ENCODE measurements around the gene MEGF8. TPM values are rescaled to one million over a fixed set of nuclear protein-coding genes. Genes with fewer than 3 reads are reported as not detected.
"Not testable (repeated sequence)": the region's sequence is repeated elsewhere in the genome, so short reads cannot be mapped to it uniquely, and the experiment has no call there.

MEGF8 gene
- total RNA-seq, 1 donor from 2014 or later = 30.2 TPM

GRCh38 chr19:42335374-42335936, 10.0 kb downstream of the MEGF8 start:
- no peak overlapping the region for H3K4me3 ChIP-seq (ENCODE audit: low read depth, low read length)
- no peak for DNase-seq (ENCODE audit: low read depth)
- no peak for TF ChIP-seq CTCF (conservative IDR thresholded peaks at IDR 0.05; ENCODE audit: low read depth, low read length)

GRCh38 chr19:42335971-42336370, 10.5 kb downstream of the MEGF8 start:
- H3K4me3 ChIP-seq (ENCODE audit: low read depth, low read length) = no peak overlapping the region
- no peak for TF ChIP-seq CTCF (conservative IDR thresholded peaks at IDR 0.05; ENCODE audit: low read depth, low read length)
- no peak for DNase-seq (ENCODE audit: low read depth)

DNA sequence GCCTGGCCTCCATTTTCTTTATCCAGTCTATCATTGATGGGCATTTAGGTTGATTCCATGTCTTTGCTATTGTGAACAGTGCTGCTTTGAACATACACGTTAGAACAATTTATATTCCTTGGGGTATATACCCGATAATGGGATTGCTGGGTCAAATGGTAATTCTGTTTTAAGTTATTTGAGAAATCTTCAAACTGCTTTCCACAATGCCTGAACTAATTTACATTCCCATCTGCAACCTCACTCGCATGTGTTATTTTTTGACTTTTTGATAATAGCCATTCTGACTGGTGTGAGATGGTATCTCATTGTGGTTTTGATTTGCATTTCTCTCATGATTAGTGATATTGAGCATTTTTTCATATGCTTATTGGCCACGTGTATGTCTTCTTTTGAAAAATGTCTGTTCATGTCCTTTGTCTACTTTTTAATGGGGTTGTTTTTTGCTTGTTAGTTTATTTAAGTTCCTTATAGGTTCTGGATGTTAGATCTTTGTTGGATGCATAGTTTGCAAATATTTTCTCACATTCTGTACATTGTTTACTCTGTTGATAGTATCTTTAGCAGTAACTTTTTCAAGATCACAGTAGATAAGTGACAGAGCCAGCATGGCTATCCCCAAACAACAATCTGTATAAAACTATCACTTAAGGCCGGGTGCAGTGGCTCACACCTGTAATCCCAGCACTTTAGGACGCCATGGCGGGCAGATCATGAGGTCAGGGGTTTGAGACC, 13.9 kb downstream of the MEGF8 start:
- not testable (repeated sequence) for H3K4me3 ChIP-seq (ENCODE audit: low read depth, low read length); DNase-seq (ENCODE audit: low read depth)

DNA sequence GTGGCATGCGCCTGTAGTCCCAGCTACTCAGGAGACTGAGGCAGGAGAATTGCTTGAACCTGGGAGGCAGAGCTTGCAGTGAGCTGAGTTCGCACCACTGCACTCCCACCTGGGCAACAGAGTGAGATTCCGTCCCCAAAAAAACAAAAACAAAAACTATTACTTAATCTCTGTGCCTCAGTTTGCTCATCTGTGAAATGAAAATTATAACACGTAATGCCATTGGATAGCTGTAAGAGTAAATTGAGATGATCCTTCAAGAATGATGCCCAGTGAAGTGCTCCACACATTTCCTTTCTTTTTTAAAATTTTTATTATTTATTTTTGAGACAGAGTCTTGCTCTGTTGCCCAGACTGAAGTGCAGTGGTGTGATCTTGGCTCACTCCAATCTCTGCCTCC, 14.5 kb downstream of the MEGF8 start:
- H3K4me3 ChIP-seq (ENCODE audit: low read depth, low read length); DNase-seq (ENCODE audit: low read depth): not testable (repeated sequence)

DNA sequence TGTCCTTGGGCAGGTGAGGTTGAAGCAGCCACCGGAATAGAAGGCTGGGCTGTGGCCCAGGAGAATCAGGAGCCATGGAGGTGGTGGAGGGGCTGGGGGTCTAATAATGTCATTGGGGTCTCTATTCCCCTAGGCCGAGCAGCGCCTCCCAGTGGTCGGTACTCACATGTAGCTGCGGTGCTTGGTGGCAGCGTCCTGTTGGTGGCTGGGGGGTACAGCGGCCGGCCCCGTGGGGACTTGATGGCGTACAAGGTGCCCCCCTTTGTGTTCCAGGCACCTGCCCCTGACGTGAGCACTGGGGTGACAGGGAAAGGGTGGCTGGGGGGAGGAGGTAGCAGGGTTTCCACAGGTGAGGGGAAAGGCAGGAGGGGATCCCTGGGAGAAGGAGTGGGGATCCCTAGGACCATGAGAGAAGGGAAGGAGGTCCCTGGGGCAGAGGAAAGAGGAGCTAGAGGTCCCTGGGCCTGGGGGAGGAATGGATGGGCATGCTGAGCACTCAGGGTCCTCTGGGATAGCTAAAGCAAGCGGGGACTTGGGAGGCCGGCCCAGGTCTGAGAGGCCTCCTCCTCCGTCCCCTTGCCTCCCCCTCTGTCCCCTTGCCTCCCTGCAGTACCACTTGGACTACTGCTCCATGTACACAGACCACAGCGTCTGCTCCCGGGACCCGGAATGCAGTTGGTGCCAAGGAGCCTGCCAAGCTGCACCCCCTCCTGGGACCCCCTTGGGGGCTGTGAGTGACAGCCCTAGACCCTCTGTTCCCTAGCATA, 18.1 kb downstream of the MEGF8 start:
- no peak overlapping the region for H3K4me3 ChIP-seq (ENCODE audit: low read depth, low read length)

DNA sequence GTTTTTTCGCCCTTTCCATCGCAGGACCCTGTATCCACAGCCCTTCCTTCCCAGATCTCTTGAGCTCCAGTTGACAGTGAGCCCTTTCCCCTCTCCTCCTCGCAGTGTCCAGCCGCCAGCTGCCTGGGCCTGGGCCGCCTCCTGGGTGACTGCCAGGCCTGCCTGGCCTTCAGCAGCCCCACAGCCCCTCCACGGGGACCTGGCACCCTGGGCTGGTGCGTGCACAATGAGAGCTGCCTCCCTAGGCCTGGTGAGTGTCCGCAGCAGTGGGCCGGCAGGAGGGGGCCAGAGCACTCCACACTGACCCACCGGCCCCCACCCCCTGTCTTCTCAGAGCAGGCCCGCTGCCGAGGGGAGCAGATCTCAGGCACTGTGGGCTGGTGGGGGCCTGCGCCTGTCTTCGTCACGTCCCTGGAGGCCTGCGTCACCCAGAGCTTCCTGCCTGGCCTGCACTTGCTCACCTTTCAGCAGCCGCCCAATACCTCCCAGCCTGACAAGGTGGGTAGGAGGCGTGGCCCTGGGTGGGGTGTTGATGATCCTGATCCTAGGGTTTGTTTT, 19.0 kb downstream of the MEGF8 start:
- TF ChIP-seq CTCF (conservative IDR thresholded peaks at IDR 0.05; ENCODE audit: low read depth, low read length) = no peak
- no peak for DNase-seq (ENCODE audit: low read depth)
- H3K4me3 ChIP-seq (ENCODE audit: low read depth, low read length) = no peak overlapping the region

More for the DNA sequence above, 18.1 kb downstream of the MEGF8 start:
- peak; percentile 31 for TF ChIP-seq CTCF (conservative IDR thresholded peaks at IDR 0.05; ENCODE audit: low read depth, low read length)
- DNase-seq (ENCODE audit: low read depth) = no peak

- no peak for DNase-seq (ENCODE audit: low read depth)
- H3K4me3 ChIP-seq (ENCODE audit: low read depth, low read length) = no peak overlapping the region
These were observed 19.9 kb downstream of the MEGF8 start for GRCh38 chr19:42345191-42345812.

More at GRCh38 chr19:42345191-42345812, 19.9 kb downstream of the MEGF8 start:
- TF ChIP-seq CTCF (conservative IDR thresholded peaks at IDR 0.05; ENCODE audit: low read depth, low read length) = no peak
